A549 (cell line): ENCODE data around the gene RANBP9. TPM values are rescaled to one million over a fixed set of nuclear protein-coding genes. Genes with fewer than 3 reads are reported as not detected.

Experiments
- ATAC-seq, 2 experiments: fragments of 200-7000 bp in 1 of 2; fragments of >200 bp in 1 of 2; cut with Nextera tagmentation in 1 of 2; cut with Tn5 transposase in 1 of 2; 3 replicates each; pipeline versions ENCODE4 v1.8.0 to v1.9.1; 2018 to 2020; ENCODE audit warnings: mild to moderate bottlenecking in 1 of 2, moderate library complexity in 1 of 2
- CTCF ChIA-PET: fragments of 300-600 bp; sonication (Branson Sonifier 250); formaldehyde crosslinking; extraction: SDS; loops from one replicate; lab custom pipeline; 2021; ENCODE audit warnings: antibody characterized with exemption, inconsistent platforms; lab: Yijun Ruan, JAX
- POLR2A ChIA-PET: fragments of 350-600 bp; formaldehyde crosslinking; extraction: SDS; loops from one replicate; lab custom pipeline; 2021; ENCODE audit warnings: antibody characterized with exemption, inconsistent platforms; lab: Yijun Ruan, JAX
- DNase-seq, 2 experiments: peaks; one replicate each; pipeline versions ENCODE4 v3.0.0 to v3.0.0-alpha.2; 2011 to 2016; ENCODE audit warnings: low read depth in 1 of 2, low spot score in 1 of 2
- FAIRE-seq: peaks from 2 replicates; lab custom pipeline; 2011; peaks lifted over from hg19 to GRCh38; lab: Jason Lieb, UNC
- H3K27ac ChIP-seq, 2 experiments: fragments of >200 bp; sonication (Bioruptor Twin); formaldehyde crosslinking; 3 replicates each; pipeline ENCODE4 v1.5.1; 2016 to 2017
- H3K4me1 ChIP-seq: fragments of >200 bp; sonication (Bioruptor Twin); formaldehyde crosslinking; 3 replicates; pipeline ENCODE4 v1.6.1; 2016
- H3K4me2 ChIP-seq: fragments of >200 bp; sonication (Bioruptor Twin); formaldehyde crosslinking; 3 replicates; pipeline ENCODE4 v1.6.1; 2016
- H3K4me3 ChIP-seq: fragments of >200 bp; sonication (Bioruptor Twin); formaldehyde crosslinking; 3 replicates; pipeline ENCODE4 v1.5.1; 2016
- H3K9me3 ChIP-seq: fragments of >200 bp; sonication (Bioruptor Twin); formaldehyde crosslinking; 3 replicates; pipeline ENCODE4 v1.6.1; 2016
- BCL3 ChIP-seq: fragments of >200 bp; sonication (Bioruptor Twin); formaldehyde crosslinking; IDR thresholded peaks from 3 replicates; pipeline ENCODE4 v1.6.1; 2016
- BHLHE40 ChIP-seq: IDR thresholded peaks from 2 replicates; pipeline ENCODE4 v1.6.1; 2012; ENCODE audit warnings: low read depth, low read length, inconsistent platforms
- CBX2 ChIP-seq: fragments of 200-600 bp; sonication (generic); IDR thresholded peaks from 2 replicates; pipeline ENCODE4 v1.6.1; 2016; ENCODE audit warnings: low read depth, mild to moderate bottlenecking, borderline replicate concordance
- CEBPB ChIP-seq, 2 experiments: fragments of >200 bp in 1 of 2; sonication (Bioruptor Twin) in 1 of 2; formaldehyde crosslinking in 1 of 2; IDR thresholded peaks; 2 replicates each; pipeline ENCODE4 v1.6.1; 2012 to 2016
- CHD2 ChIP-seq: fragments of 150-350 bp; IDR thresholded peaks from 2 replicates; pipeline ENCODE4 v1.6.1; 2014; ENCODE audit warnings: low read length; ENCODE audit not compliant: partially characterized antibody
- CTCF ChIP-seq: fragments of >200 bp; sonication (Bioruptor Twin); formaldehyde crosslinking; IDR thresholded peaks from 3 replicates; pipeline ENCODE4 v1.5.1; 2016
- EHF ChIP-seq: fragments of 250-450 bp; sonication (Bioruptor Pico); IDR thresholded peaks from 2 replicates; pipeline ENCODE4 v1.5.0; 2020; ENCODE audit warnings: mild to moderate bottlenecking
- ELK1 ChIP-seq: fragments of 150-350 bp; IDR thresholded peaks from 2 replicates; pipeline ENCODE4 v1.6.1; 2014; ENCODE audit warnings: low read depth, mild to moderate bottlenecking, low read length
- EP300 ChIP-seq, 2 experiments: fragments of >200 bp; sonication (Bioruptor Twin); formaldehyde crosslinking; IDR thresholded peaks; 2 replicates in 1 of 2; 3 replicates in 1 of 2; pipeline ENCODE4 v1.6.1; 2016 to 2017
- ESRRA ChIP-seq: fragments of 150-350 bp; IDR thresholded peaks from 2 replicates; pipeline ENCODE4 v1.6.1; 2014; ENCODE audit warnings: mild to moderate bottlenecking, low read length, borderline replicate concordance
- FOSL2 ChIP-seq, 2 experiments: fragments of 450-650 bp in 1 of 2; fragments of >200 bp in 1 of 2; sonication (Bioruptor Twin) in 1 of 2; formaldehyde crosslinking; IDR thresholded peaks; 2 replicates each; pipeline versions ENCODE4 v1.5.0 to v1.6.1; 2016 to 2020; ENCODE audit warnings: mild to moderate bottlenecking in 1 of 2, moderate library complexity in 1 of 2
- FOXS1 ChIP-seq: fragments of 250-450 bp; sonication (Bioruptor Pico); IDR thresholded peaks from 2 replicates; pipeline ENCODE4 v1.5.0; 2020; ENCODE audit warnings: mild to moderate bottlenecking, moderate library complexity
- HDAC2 ChIP-seq: fragments of 200-600 bp; sonication (generic); IDR thresholded peaks from 2 replicates; pipeline ENCODE4 v1.6.1; 2016
- HEYL ChIP-seq: fragments of 250-450 bp; sonication (Bioruptor Pico); IDR thresholded peaks from 2 replicates; pipeline ENCODE4 v1.8.0; 2021; ENCODE audit warnings: mild to moderate bottlenecking, moderate library complexity
- HMGXB4 ChIP-seq: fragments of 250-450 bp; sonication (Bioruptor Pico); IDR thresholded peaks from 2 replicates; pipeline ENCODE4 v1.5.0; 2021; ENCODE audit warnings: mild to moderate bottlenecking, moderate library complexity, borderline replicate concordance
- HOXA7 ChIP-seq: fragments of 250-450 bp; sonication (Bioruptor Pico); IDR thresholded peaks from 2 replicates; pipeline ENCODE4 v1.5.0; 2020; ENCODE audit warnings: mild to moderate bottlenecking, moderate library complexity
- HOXB5 ChIP-seq: fragments of 250-450 bp; sonication (Bioruptor Pico); IDR thresholded peaks from 2 replicates; pipeline ENCODE4 v1.5.0; 2020; ENCODE audit warnings: mild to moderate bottlenecking, moderate library complexity
- JUNB ChIP-seq: fragments of >200 bp; sonication (Bioruptor Twin); formaldehyde crosslinking; IDR thresholded peaks from 2 replicates; pipeline ENCODE4 v1.6.1; 2016
- MAX ChIP-seq: IDR thresholded peaks from 2 replicates; pipeline ENCODE4 v1.6.1; 2012
- NFE2L2 ChIP-seq: fragments of 150-350 bp; conservative IDR thresholded peaks from 2 replicates; pipeline ENCODE4 v1.6.1; 2014; ENCODE audit warnings: low read length
- NR3C1 ChIP-seq: fragments of >200 bp; sonication (Bioruptor Twin); formaldehyde crosslinking; IDR thresholded peaks from 3 replicates; pipeline ENCODE4 v1.6.1; 2017
- PBX3 ChIP-seq: IDR thresholded peaks from 2 replicates; pipeline ENCODE4 v1.6.1; 2012
- RFX5 ChIP-seq: fragments of 450-650 bp; IDR thresholded peaks from 2 replicates; pipeline ENCODE4 v1.7.1; 2014; ENCODE audit warnings: antibody characterized with exemption, mild to moderate bottlenecking, moderate library complexity
- SREBF2 ChIP-seq: fragments of 450-650 bp; IDR thresholded peaks from 2 replicates; pipeline ENCODE4 v1.6.1; 2014; ENCODE audit warnings: mild to moderate bottlenecking, moderate library complexity
- TP53 ChIP-seq: fragments of 250-450 bp; sonication (Bioruptor Pico); IDR thresholded peaks from 2 replicates; pipeline ENCODE4 v1.5.0; 2021; ENCODE audit warnings: mild to moderate bottlenecking, moderate library complexity
- ZFP36 ChIP-seq: fragments of 450-650 bp; IDR thresholded peaks from 2 replicates; pipeline ENCODE4 v1.6.1; 2014; ENCODE audit warnings: borderline replicate concordance; ENCODE audit not compliant: partially characterized antibody
- ZNF302 ChIP-seq: fragments of 250-450 bp; sonication (Bioruptor Pico); IDR thresholded peaks from 2 replicates; pipeline ENCODE4 v1.9.0; 2021; ENCODE audit warnings: inconsistent platforms, mild to moderate bottlenecking, moderate library complexity
- ZSCAN20 ChIP-seq: fragments of 250-450 bp; sonication (Bioruptor Pico); IDR thresholded peaks from 2 replicates; pipeline ENCODE4 v1.8.0; 2022; ENCODE audit warnings: mild to moderate bottlenecking, moderate library complexity
- WGBS: methylation state at CpG from one replicate; pipeline ENCODE4 v1.1.6; 2017; ENCODE audit errors: missing lambda C conversion rate; 5-methylcytosine and 5-hydroxymethylcytosine counted together
- polyA plus RNA-seq, 4 experiments: library from polyadenylated mRNA; depleted of rRNA in 3 of 4; stranded (reverse); fragments of >200 nt; fragmentation: RNase III in 1 of 4; extraction: RNeasy Plus Mini Kit Qiagen cat#74134 plus additional on column Dnase treatment in 1 of 4; gene quantifications; 2 replicates in 3 of 4; 3 replicates in 1 of 4; pipeline ENCODE4 v1.2.3, GENCODE V29; 2011 to 2017

Gene RANBP9
- polyA plus RNA-seq, 2 of the 4 experiments (the other 2 are of a cell fraction) = 13.7 to 15.7 TPM

- CTCF ChIA-PET = interaction anchor here (0.9 kb wide), 1 partner anchor 27 kb away, joined by 3 read pairs; no protein-coding TSS in a partner anchor
- POLR2A ChIA-PET = interaction anchor here (1.0 to 1.9 kb wide), 4 partner anchors 18 to 136 kb away, joined by 3 to 14 read pairs (median 5); partner anchors contain the start of genes NOL7 and SIRT5
- TF ChIP-seq SREBF2 (no peak), CHD2 (no peak), EP300 (IDR thresholded peaks at IDR 0.05) (no peak), ZSCAN20 (no peak), PBX3 (no peak), NR3C1 (no peak), BCL3 (no peak), FOSL2 (IDR thresholded peaks at IDR 0.05) (no peak), FOSL2 (CRISPR knock-in tag; IDR thresholded peaks at IDR 0.05) (no peak), NFE2L2 (no peak), EHF (no peak), ZNF302 (CRISPR knock-in tag) (no peak), MAX (no peak), TP53 (CRISPR knock-in tag) (no peak)
- TF ChIP-seq, all 56 proteins: peak for 0
- 0% methylated on average over 1 of the region's 73 CpGs for WGBS
- peak overlapping the region; percentile 96 to 100 for H3K27ac ChIP-seq
- peaks cover 11% of the 10 kb centered on the region; the same call in 2 of the 3 replicates for H3K4me1 ChIP-seq
- H3K4me3 ChIP-seq = peak overlapping the region; percentile 78
- DNase-seq (no peak), FAIRE-seq (no peak), ATAC-seq (peak; percentile 36 to 55)
- H3K9me3 ChIP-seq = no peaks in the 10 kb centered on the region
- peak overlapping the region; percentile 76 for H3K4me2 ChIP-seq
These were observed 897 bp downstream of the RANBP9 start for GRCh38 chr6:13710552-13711323.

- no peak for TF ChIP-seq CBX2
- TF ChIP-seq NR3C1 = no peak
- no peak for TF ChIP-seq BHLHE40
- no peak for TF ChIP-seq HDAC2
- TF ChIP-seq ESRRA = no peak
- no peak for TF ChIP-seq HEYL (CRISPR knock-in tag)
- no peak for TF ChIP-seq ZSCAN20
- no peak for TF ChIP-seq RFX5
- no peak for TF ChIP-seq FOXS1 (CRISPR knock-in tag)
- TF ChIP-seq CTCF = no peak
- TF ChIP-seq HOXB5 (CRISPR knock-in tag) = no peak
- no peak for TF ChIP-seq HMGXB4 (CRISPR knock-in tag)
- no peak for TF ChIP-seq ELK1
- no peak for TF ChIP-seq ZFP36
- TF ChIP-seq TP53 (CRISPR knock-in tag) = no peak
- no peak for TF ChIP-seq JUNB
- no peak for TF ChIP-seq HOXA7 (CRISPR knock-in tag)
- no peak for TF ChIP-seq CEBPB (IDR thresholded peaks at IDR 0.05)
- TF ChIP-seq, all 56 proteins: peak for 0
- Histone ChIP-seq H3K4me3 (peak overlapping the region; percentile 78), H3K27ac (peak overlapping the region; percentile 96 to 100), H3K4me1 (peaks cover 11% of the 10 kb centered on the region; the same call in 2 of the 3 replicates), H3K4me2 (peak overlapping the region; percentile 76), H3K9me3 (no peaks in the 10 kb centered on the region)
- DNase-seq (no peak), FAIRE-seq (no peak), ATAC-seq (no peak)
- WGBS = 7% methylated on average over 10 of the region's 10 CpGs
- ChIA-PET CTCF (interaction anchor here (0.9 to 1.8 kb wide), 2 partner anchors 28 to 95 kb away, joined by 3 to 5 read pairs; partner anchors contain the start of gene NOL7), POLR2A (interaction anchor here (1.2 kb wide), 1 partner anchor 94 kb away, joined by 7 read pairs; the partner anchor contains the start of gene NOL7)
These were observed 1.7 kb downstream of the RANBP9 start for GRCh38 chr6:13709689-13710551.
